GM18517 (cell line): Measurements from ENCODE around the gene MROH9.

Source experiments
- ATAC-seq: cut with Tn5 transposase; IDR thresholded peaks from one replicate; pipeline ENCODE4 v1.9.1; 2021; ENCODE audit warnings: mild to moderate bottlenecking, moderate library complexity; ENCODE audit not compliant: unreplicated experiment

MROH9 gene

GRCh38 chr1:171081763-171082201 is 146.4 kb downstream of the MROH9 start:
- ATAC-seq = no peak

GRCh38 chr1:171082606-171083005 is 147.3 kb downstream of the MROH9 start:
- ATAC-seq = no peak

- no peak for ATAC-seq
Measured at GRCh38 chr1:171083222-171083621, 147.9 kb downstream of the MROH9 start.

GRCh38 chr1:171084091-171084490 is 148.8 kb downstream of the MROH9 start:
- ATAC-seq = no peak

GRCh38 chr1:171084870-171085269 is 149.5 kb downstream of the MROH9 start:
- no peak for ATAC-seq

- ATAC-seq = no peak
Measured at GRCh38 chr1:171087896-171088295, 152.6 kb downstream of the MROH9 start.

GRCh38 chr1:171090604-171091003 is 155.3 kb downstream of the MROH9 start, which contains the start of gene FMO3:
Gene FMO3 (plus strand): TSS chr1:171090905. CDS start chr1:171092659, 1,754 bp downstream.
- ATAC-seq = no peak

GRCh38 chr1:171103862-171104261 is 168.5 kb downstream of the MROH9 start:
- ATAC-seq = no peak

- ATAC-seq = no peak
Measured at GRCh38 chr1:171107262-171107940, 172.1 kb downstream of the MROH9 start.

GRCh38 chr1:171107969-171108368 is 172.6 kb downstream of the MROH9 start:
- ATAC-seq = no peak

- ATAC-seq = no peak
Measured at GRCh38 chr1:171109966-171110365, 174.6 kb downstream of the MROH9 start.

GRCh38 chr1:171110621-171111326 is 175.4 kb downstream of the MROH9 start:
- ATAC-seq = no peak

GRCh38 chr1:171112119-171112518 is 176.8 kb downstream of the MROH9 start:
- no peak for ATAC-seq

- no peak for ATAC-seq
Measured at GRCh38 chr1:171113382-171113781, 178.0 kb downstream of the MROH9 start.
